GM18951 (cell line): ENCODE measurements around the gene HBA1.
"Not testable (repeated sequence)": the region's sequence is repeated elsewhere in the genome, so short reads cannot be mapped to it uniquely, and the experiment has no call there.

Experiments
- POLR2A ChIP-seq: IDR thresholded peaks from 4 replicates; pipeline ENCODE4 v1.6.1; 2011; ENCODE audit warnings: mild to moderate bottlenecking; ENCODE audit not compliant: insufficient read length, insufficient read depth; ENCODE audit errors: extremely low read depth
- in situ Hi-C: fragments of 300-500 bp; cut with MboI; formaldehyde crosslinking; loops from one replicate; pipeline ENCODE4 v1.12.0; 2022; ENCODE audit warnings: low sequenced_read_pairs, mixed read lengths, inconsistent platforms; ENCODE audit not compliant: unreplicated experiment

The HBA1 gene

DNA sequence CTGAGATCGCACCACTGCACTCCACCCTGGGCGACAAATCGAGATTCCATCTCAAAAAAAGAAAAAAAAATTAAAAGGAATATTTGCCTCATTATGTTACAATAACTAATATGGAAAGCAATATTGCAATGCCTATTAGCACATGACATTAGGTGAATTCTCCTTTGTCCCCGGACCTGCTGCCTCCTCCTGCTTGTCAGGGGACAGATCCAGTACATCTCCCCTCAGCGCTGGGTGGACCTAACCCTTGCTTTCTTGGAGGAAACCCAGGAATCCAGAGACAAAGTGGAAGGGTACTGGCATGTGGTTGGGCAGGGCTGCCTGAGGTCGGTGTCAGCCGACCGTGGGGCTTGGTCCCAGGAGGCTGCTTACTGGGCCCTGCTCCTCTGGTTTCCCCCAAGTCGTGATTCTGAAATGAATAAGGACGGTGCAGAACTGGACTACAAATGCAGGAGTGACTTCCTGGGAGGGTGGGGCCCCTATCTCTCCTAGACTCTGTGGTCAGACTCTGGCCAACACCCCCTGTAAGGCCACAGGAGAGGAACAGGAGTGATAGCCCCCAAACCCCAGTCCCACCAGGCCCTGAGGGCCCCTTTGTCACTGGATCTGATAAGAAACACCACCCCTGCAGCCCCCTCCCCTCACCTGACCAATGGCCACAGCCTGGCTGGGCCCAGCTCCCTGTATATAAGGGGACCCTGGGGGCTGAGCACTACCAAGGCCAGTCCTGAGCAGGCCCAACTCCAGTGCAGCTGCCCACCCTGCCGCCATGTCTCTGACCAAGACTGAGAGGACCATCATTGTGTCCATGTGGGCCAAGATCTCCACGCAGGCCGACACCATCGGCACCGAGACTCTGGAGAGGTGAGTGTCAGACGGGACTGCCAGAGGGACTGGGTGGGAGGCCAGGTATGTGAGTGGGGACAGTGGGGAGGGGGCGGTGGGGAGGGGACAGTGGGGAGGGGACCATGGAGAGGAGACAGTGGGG is 24.0 kb upstream of the HBA1 start, which contains the start of gene HBZ:
TSS of gene HBZ (plus strand) at position 504 of the 988 bp plus-strand sequence. CDS start at position 770, 266 bp downstream.
- in situ Hi-C loops: no loop called here
- TF ChIP-seq POLR2A: no peak

DNA sequence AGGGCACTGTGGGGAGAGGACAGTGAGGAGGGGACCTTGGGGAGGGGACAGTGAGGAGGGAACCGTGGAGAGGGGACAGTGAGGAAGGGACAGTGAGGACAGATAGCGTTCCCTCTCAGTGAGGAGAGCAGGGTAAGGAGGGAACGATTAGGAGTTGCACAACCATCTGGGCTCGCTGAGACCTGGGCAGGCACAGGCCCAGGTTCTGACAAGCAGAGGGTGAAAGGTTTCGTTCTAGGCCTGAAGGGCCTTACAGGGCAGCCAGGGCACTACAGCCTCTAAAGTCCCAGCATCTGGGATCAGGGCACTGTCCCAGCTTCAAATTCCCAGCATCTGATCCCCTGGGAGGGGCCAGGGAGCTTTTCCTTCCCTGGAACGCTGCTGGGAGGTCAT is 23.4 kb upstream of the HBA1 start:
- in situ Hi-C loops: not testable (repeated sequence)

DNA sequence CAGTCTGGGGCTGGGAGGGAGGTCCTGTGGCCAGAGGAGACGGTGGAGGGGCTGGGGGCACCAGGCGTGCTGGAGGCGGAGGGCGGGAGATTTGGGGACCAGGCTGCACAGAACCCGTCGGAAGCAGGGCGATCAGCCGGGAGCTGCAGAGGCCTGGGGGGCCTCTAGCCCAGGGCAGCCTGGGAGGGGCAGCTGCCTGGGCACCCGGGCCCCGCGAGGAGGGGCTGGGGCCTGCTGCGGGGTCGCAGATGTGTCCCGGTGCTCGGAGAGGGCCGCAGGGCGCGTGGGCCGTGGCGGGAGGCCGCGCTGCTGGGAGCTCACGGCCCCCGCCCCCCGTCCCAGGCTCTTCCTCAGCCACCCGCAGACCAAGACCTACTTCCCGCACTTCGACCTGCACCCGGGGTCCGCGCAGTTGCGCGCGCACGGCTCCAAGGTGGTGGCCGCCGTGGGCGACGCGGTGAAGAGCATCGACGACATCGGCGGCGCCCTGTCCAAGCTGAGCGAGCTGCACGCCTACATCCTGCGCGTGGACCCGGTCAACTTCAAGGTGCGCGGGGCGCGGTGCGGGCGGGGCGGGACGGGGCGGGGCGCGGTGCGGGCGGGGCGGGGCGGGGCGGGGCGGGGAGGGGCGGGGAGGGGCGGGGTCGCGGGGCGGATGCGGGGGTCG is 22.8 kb upstream of the HBA1 start:
- in situ Hi-C loops: not testable (repeated sequence)

DNA sequence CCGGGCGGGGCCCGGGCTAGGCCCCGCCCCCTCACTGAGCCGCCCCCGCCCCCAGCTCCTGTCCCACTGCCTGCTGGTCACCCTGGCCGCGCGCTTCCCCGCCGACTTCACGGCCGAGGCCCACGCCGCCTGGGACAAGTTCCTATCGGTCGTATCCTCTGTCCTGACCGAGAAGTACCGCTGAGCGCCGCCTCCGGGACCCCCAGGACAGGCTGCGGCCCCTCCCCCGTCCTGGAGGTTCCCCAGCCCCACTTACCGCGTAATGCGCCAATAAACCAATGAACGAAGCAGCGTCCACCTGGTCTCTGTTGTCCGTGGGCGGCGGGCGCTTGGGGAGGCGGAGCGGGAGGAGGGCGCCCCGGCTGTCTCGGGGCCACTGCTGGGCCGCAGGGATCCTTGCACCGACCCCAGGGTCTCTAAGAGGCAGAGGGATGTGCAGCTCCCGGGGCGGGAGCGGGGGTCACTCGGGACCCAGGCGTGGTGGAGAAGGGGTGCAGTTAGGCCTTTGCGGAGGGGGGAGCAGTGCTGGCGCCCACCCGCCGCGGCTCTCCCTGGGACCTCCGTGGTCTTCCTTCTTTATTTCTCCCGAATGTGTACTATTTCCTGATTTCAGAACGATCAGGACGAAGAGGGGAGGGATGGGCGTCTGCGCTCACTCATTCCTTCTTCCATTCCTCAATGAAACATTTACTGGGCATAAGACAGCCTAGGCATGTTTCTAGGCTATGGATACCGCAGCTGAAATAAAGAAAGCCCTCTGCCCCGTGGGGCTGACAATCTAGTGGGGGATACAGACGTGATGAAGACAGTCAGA is 22.1 kb upstream of the HBA1 start:
- in situ Hi-C loops: no loop called here
- TF ChIP-seq POLR2A: no peak

DNA sequence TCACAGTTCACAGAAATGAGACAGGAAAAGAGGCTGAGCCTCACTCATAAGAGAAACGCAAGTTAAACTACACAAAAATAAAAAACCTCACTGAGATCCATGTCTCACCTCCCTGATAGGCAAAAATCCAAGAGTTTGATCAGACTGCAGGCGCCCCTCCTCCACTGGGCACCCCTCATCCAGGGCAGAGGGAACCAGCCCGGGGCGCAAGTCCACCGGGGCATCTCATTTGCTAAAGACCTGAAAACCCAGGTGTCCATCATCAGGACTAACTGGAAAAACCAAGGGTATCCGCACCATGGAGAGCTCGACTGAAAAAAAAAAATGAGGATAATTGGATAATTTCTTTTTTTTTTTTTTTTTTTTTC is 21.5 kb upstream of the HBA1 start:
- TF ChIP-seq POLR2A: no peak
- in situ Hi-C loops: no loop called here

DNA sequence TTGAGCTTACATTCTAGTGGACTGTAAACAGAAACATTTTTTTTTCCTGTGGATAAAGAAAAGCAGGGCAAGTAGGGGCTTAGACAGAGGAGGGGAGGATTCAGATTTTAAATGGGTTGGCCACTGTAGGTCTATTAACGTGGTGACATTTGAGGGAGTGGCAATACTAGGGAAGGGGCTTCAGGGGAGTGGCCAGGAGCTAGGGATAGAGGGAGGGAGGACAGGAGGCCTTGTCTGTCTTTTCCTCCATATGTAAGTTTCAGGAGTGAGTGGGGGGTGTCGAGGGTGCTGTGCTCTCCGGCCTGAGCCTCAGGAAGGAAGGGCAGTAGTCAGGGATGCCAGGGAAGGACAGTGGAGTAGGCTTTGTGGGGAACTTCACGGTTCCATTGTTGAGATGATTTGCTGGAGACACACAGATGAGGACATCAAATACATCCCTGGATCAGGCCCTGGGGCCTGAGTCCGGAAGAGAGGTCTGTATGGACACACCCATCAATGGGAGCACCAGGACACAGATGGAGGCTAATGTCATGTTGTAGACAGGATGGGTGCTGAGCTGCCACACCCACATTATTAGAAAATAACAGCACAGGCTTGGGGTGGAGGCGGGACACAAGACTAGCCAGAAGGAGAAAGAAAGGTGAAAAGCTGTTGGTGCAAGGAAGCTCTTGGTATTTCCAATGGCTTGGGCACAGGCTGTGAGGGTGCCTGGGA is 17.2 kb upstream of the HBA1 start:
- no peak for TF ChIP-seq POLR2A
- in situ Hi-C loops: no loop called here

DNA sequence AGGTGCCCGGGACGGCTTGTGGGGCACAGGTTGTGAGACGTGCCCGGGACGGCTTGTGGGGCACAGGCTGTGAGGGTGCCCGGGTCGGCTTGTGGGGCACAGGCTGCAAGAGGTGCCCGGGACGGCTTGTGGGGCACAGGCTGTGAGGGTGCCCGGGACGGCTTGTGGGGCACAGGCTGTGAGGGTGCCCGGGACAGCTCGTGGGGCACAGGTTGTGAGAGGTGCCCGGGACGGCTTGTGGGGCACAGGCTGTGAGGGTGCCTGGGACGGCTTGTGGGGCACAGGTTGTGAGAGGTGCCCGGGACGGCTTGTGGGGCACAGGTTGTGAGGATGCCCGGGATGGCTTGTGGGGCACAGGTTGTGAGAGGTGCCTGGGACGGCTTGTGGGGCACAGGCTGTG is 16.2 kb upstream of the HBA1 start:
- in situ Hi-C loops: not testable (repeated sequence)

DNA sequence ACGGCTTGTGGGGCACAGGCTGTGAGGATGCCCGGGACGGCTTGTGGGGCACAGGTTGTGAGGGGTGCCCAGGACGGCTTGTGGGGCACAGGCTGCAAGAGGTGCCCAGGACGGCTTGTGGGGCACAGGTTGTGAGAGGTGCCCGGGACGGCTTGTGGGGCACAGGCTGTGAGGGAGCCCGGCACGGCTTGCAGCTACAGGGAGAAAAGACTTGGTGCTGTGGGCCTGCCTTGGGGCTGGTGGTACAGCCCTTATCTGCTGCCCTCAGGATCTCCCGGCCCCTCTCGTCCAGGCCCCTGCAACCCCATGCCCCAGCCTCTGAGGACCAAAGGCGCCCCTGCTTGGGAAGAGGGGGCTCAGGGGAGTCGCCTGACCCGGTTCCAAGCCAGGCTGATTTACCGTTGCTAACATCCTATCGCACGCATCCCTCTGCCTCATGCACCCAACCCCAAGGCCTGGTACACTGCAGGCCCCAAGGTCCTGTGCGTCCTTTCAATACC is 15.7 kb upstream of the HBA1 start:
- in situ Hi-C loops: no loop called here
- TF ChIP-seq POLR2A: no peak

DNA sequence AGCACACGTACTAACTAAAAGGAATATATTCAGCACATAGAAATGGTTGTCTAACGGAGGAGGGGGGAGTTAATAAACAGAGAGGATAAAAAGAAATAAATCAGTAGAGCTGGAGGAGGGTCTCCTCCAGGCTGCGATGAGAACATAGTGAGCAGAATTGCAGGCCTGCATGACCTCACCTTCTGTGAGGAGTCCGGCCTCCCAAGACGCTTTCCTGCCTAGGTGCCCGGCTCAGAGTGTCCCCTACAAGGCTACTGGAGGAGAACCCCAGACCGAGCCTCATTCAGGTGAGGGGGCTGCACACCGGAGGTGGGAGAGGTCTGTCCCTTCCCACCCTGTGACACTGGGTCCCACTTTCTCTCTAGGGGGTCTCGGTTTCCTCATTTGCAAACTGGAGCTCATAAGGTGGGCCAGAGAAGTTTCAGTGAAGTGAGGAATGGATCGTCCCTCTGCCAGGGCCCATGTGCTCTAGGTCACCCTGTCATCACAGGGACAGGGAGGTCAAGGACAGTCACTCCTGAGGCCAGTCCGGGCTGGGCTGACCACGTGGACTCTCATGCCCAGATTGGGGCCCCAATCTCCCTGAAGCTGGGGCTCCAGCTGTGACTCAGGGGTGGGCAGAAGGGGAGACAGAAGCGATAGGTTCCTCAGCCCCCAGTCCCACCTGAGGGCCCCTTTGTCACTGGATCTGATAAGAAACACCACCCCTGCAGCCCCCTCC is 14.0 kb upstream of the HBA1 start:
- in situ Hi-C loops: no loop called here

DNA sequence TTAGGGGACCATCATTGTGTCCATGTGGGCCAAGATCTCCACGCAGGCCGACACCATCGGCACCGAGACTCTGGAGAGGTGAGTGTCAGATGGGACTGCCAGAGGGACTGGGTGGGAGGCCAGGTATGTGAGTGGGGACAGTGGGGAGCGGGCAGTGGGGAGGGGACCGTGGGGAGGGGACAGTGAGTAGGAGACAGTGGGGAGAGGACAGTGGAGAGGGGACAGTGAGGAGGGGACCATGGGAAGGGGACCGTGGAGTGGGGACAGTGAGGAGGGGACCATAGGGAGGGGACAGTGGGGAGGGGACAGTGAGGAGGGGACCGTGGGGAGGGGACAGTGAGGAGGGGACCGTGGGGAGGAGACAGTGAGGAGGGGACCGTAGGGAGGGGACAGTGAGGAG is 13.3 kb upstream of the HBA1 start:
- in situ Hi-C loops: not testable (repeated sequence)

More for the DNA sequence above, 14.0 kb upstream of the HBA1 start:
- TF ChIP-seq POLR2A: no peak

DNA sequence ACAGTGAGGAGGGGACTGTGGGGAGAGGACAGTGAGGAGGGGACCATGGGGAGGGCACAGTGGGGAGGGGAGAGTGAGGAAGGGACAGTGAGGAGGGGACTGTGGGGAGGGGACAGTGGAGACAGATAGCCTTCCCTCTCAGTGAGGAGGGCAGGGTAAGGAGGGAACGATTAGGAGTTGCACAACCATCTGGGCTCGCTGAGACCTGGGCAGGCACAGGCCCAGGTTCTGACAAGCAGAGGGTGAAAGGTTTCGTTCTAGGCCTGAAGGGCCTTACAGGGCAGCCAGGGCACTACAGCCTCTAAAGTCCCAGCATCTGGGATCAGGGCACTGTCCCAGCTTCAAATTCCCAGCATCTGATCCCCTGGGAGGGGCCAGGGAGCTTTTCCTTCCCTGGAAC is 12.8 kb upstream of the HBA1 start:
- in situ Hi-C loops: not testable (repeated sequence)

DNA sequence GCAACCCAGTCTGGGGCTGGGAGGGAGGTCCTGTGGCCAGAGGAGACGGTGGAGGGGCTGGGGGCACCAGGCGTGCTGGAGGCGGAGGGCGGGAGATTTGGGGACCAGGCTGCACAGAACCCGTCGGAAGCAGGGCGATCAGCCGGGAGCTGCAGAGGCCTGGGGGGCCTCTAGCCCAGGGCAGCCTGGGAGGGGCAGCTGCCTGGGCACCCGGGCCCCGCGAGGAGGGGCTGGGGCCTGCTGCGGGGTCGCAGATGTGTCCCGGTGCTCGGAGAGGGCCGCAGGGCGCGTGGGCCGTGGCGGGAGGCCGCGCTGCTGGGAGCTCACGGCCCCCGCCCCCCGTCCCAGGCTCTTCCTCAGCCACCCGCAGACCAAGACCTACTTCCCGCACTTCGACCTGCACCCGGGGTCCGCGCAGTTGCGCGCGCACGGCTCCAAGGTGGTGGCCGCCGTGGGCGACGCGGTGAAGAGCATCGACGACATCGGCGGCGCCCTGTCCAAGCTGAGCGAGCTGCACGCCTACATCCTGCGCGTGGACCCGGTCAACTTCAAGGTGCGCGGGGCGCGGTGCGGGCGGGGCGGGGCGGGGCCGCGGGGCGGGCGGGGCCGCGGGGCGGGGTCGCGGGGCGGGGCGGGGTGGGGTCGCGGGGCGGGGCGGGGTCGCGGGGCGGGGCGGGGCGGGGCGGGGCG is 12.2 kb upstream of the HBA1 start:
- in situ Hi-C loops: not testable (repeated sequence)
